ENCODE data around the gene YARS2.

The YARS2 gene

GRCh38 chr12:32743264-32743663 is 12.4 kb downstream of the YARS2 start:
- ChIA-PET POLR2A (interaction anchor here (1.4 kb wide), 1 partner anchor 12 kb away, joined by 4 read pairs; the partner anchor contains the start of gene YARS2), CTCF (interaction anchor here (1.5 kb wide), 1 partner anchor 12 kb away, joined by 5 read pairs; the partner anchor contains the start of gene YARS2)
- no peak for DNase-seq (ENCODE audit: extremely low spot score)
- TF ChIP-seq BHLHE40 (IDR thresholded peaks at IDR 0.05; ENCODE audit: borderline replicate concordance) = no peak
- TF ChIP-seq FOXA1 (IDR thresholded peaks at IDR 0.05) = no peak
- no peak for TF ChIP-seq FOXM1 (IDR thresholded peaks at IDR 0.05; ENCODE audit: borderline replicate concordance)
- no peak for TF ChIP-seq LEF1 (IDR thresholded peaks at IDR 0.05; ENCODE audit: borderline replicate concordance)
- no peak for TF ChIP-seq ZNF384 (IDR thresholded peaks at IDR 0.05)
- TF ChIP-seq PKNOX1 (IDR thresholded peaks at IDR 0.05) = no peak
- TF ChIP-seq SUZ12 (IDR thresholded peaks at IDR 0.05) = no peak

- no peak for DNase-seq (ENCODE audit: extremely low spot score)
- ChIA-PET POLR2A (no interaction called here), CTCF (no interaction called here)
- TF ChIP-seq LEF1 (IDR thresholded peaks at IDR 0.05; ENCODE audit: borderline replicate concordance) (no peak), SUZ12 (IDR thresholded peaks at IDR 0.05) (no peak)
These were observed 13.6 kb downstream of the YARS2 start for GRCh38 chr12:32742133-32742532.

- ChIA-PET POLR2A (no interaction called here), CTCF (no interaction called here)
- TF ChIP-seq ELF4 (IDR thresholded peaks at IDR 0.05) (no peak), FOXM1 (IDR thresholded peaks at IDR 0.05; ENCODE audit: borderline replicate concordance) (no peak), FOXA1 (IDR thresholded peaks at IDR 0.05) (no peak), SUZ12 (IDR thresholded peaks at IDR 0.05) (no peak), FOXK2 (IDR thresholded peaks at IDR 0.05) (no peak), PKNOX1 (IDR thresholded peaks at IDR 0.05) (no peak), ZNF384 (IDR thresholded peaks at IDR 0.05) (no peak), ARNT (IDR thresholded peaks at IDR 0.05) (no peak)
- no peak for DNase-seq (ENCODE audit: extremely low spot score)
These were observed 16.4 kb downstream of the YARS2 start for GRCh38 chr12:32739279-32739678.

- POLR2A ChIA-PET = no interaction called here
- CTCF ChIA-PET = no interaction called here
- TF ChIP-seq FOXM1 (IDR thresholded peaks at IDR 0.05; ENCODE audit: borderline replicate concordance) = no peak
- no peak for TF ChIP-seq CTBP1 (IDR thresholded peaks at IDR 0.05; ENCODE audit: borderline replicate concordance)
- TF ChIP-seq LEF1 (IDR thresholded peaks at IDR 0.05; ENCODE audit: borderline replicate concordance) = no peak
- no peak for TF ChIP-seq L3MBTL2 (conservative IDR thresholded peaks at IDR 0.05)
- TF ChIP-seq NFRKB (IDR thresholded peaks at IDR 0.05) = no peak
- no peak for TF ChIP-seq PKNOX1 (IDR thresholded peaks at IDR 0.05)
- TF ChIP-seq ARNT (IDR thresholded peaks at IDR 0.05) = no peak
- no peak for TF ChIP-seq HDGF (IDR thresholded peaks at IDR 0.05; ENCODE audit: borderline replicate concordance)
- no peak for TF ChIP-seq ZNF384 (IDR thresholded peaks at IDR 0.05)
- TF ChIP-seq ELF4 (IDR thresholded peaks at IDR 0.05) = no peak
- TF ChIP-seq TARDBP (IDR thresholded peaks at IDR 0.05) = no peak
- TF ChIP-seq FOXK2 (IDR thresholded peaks at IDR 0.05) = no peak
- TF ChIP-seq SUZ12 (IDR thresholded peaks at IDR 0.05) = no peak
- no peak for TF ChIP-seq FOXA1 (IDR thresholded peaks at IDR 0.05)
- no peak for DNase-seq (ENCODE audit: extremely low spot score)
These were observed 18.0 kb downstream of the YARS2 start for GRCh38 chr12:32737715-32738114.

GRCh38 chr12:32736445-32736844 is 19.3 kb downstream of the YARS2 start:
- TF ChIP-seq BHLHE40 (IDR thresholded peaks at IDR 0.05; ENCODE audit: borderline replicate concordance) (no peak), SP1 (IDR thresholded peaks at IDR 0.05) (no peak), FOXM1 (IDR thresholded peaks at IDR 0.05; ENCODE audit: borderline replicate concordance) (no peak), SUZ12 (IDR thresholded peaks at IDR 0.05) (no peak)
- POLR2A ChIA-PET = no interaction called here
- no peak for DNase-seq (ENCODE audit: extremely low spot score)
- CTCF ChIA-PET = no interaction called here

- no peak for TF ChIP-seq PKNOX1 (IDR thresholded peaks at IDR 0.05)
- TF ChIP-seq NFRKB (IDR thresholded peaks at IDR 0.05) = no peak
- TF ChIP-seq BHLHE40 (IDR thresholded peaks at IDR 0.05; ENCODE audit: borderline replicate concordance) = no peak
- no peak for TF ChIP-seq FOXM1 (IDR thresholded peaks at IDR 0.05; ENCODE audit: borderline replicate concordance)
- TF ChIP-seq ZNF384 (IDR thresholded peaks at IDR 0.05) = no peak
- TF ChIP-seq FOXA1 (IDR thresholded peaks at IDR 0.05) = no peak
- DNase-seq (ENCODE audit: extremely low spot score) = no peak
- CTCF ChIA-PET = no interaction called here
- POLR2A ChIA-PET = no interaction called here
These were observed 20.7 kb downstream of the YARS2 start for GRCh38 chr12:32734952-32735351.

- no peak for DNase-seq (ENCODE audit: extremely low spot score)
- TF ChIP-seq TARDBP (IDR thresholded peaks at IDR 0.05) (no peak), PKNOX1 (IDR thresholded peaks at IDR 0.05) (no peak), CTBP1 (IDR thresholded peaks at IDR 0.05; ENCODE audit: borderline replicate concordance) (no peak), FOXK2 (IDR thresholded peaks at IDR 0.05) (no peak), NFRKB (IDR thresholded peaks at IDR 0.05) (no peak), BHLHE40 (IDR thresholded peaks at IDR 0.05; ENCODE audit: borderline replicate concordance) (no peak), ARNT (IDR thresholded peaks at IDR 0.05) (no peak), FOXM1 (IDR thresholded peaks at IDR 0.05; ENCODE audit: borderline replicate concordance) (no peak), ELF4 (IDR thresholded peaks at IDR 0.05) (no peak), HDGF (IDR thresholded peaks at IDR 0.05; ENCODE audit: borderline replicate concordance) (no peak)
- CTCF ChIA-PET = no interaction called here
- POLR2A ChIA-PET = no interaction called here
These were observed 28.5 kb downstream of the YARS2 start for GRCh38 chr12:32727237-32727636.

Data from HEK293T (cell line).